Heart left ventricle (tissue), 13 donors: Measurements from ENCODE around the gene ZNF620.

Experiments used
- CTCF ChIP-seq, 12 donors: fragments of 200-600 bp; sonication (generic) in 4 of 12; IDR thresholded peaks; one replicate each; pipeline versions ENCODE4 v1.5.0 to v1.8.0; 2018 to 2022; ENCODE audit warnings: antibody characterized with exemption in 12 of 12, mild to moderate bottlenecking in 5 of 12
- POLR2A ChIP-seq, 2 donors: fragments of 450-650 bp; IDR thresholded peaks; one replicate each; pipeline ENCODE4 v1.6.1; 2017; ENCODE audit warnings: antibody characterized with exemption in 2 of 2, mild to moderate bottlenecking in 2 of 2, moderate library complexity in 2 of 2
- donor health status: ischemic (EF 13 %, LVEDD 7.1; RV severe dilation, severe dysfunction).
- donor health status: DM: no; HTN: yes; CAD: no.
- donor health status: DM: no; HTN: no; CAD: no.
- donor health status: ischemic (EF 25% LVEDD 6.9; RV normal size, moderate dysfunction).
- donor health status: ischemic (EF 25% LVEDD 5.7; RV mildly dilated, moderate dysfunction).
- donor health status: ischemic (EF 35%, LVEDD 5.7; RV mildly dilated, moderate dysfunction).
- donor health status: nonischemic (EF 11% LVEDD 7.7; RV severe dilation, severe dysfunction).
- donor health status: DM: yes; HTN: yes; CAD: no.
- donor health status: PGD.
- donor health status: ischemic (EF 29% LVEDD 5.4; RV normal size, mild dysfunction).
- donor health status: nonischemic (EF 23%, LVEDD 6.1; RV moderate dilation, normal function).

- TF ChIP-seq POLR2A (IDR thresholded peaks at IDR 0.05) = no peak
- no peak for TF ChIP-seq CTCF (IDR thresholded peaks at IDR 0.05)
These were observed 40.8 kb upstream of the ZNF620 start for GRCh38 chr3:40465111-40465407.
